ENCODE data around the gene GPC6. TPM values are rescaled to one million over a fixed set of nuclear protein-coding genes. Genes with fewer than 3 reads are reported as not detected.

GPC6 gene
- total and polyA plus RNA-seq, 2 donors (not counting 1 experiment from before 2014, with no cell fraction given), result not detected

GRCh38 chr13:93289053-93289452 lies 62.4 kb downstream of the GPC6 start:
- intact Hi-C loops (cut with micrococcal nuclease), result no loop called here
- CTCF ChIA-PET, result no interaction called here
- Histone ChIP-seq H3K36me3 (replicated peaks in 1 of 2; ENCODE audit: control extremely low read depth in 1 of 2, control insufficient read depth in 1 of 2, extremely low read depth in 1 of 2, insufficient read depth in 2 of 2, low read length in 1 of 2) (no peaks in the 10 kb centered on the region), H4K20me1 (ENCODE audit: control insufficient read depth, insufficient read depth, low read length, poor library complexity, severe bottlenecking) (no peaks in the 10 kb centered on the region), H3K27me3 (replicated peaks in 1 of 4; ENCODE audit: control extremely low read depth in 1 of 4, control insufficient read depth in 3 of 4, insufficient read depth in 4 of 4, low read length in 3 of 4) (no peaks in the 10 kb centered on the region), H3K9me3 (ENCODE audit: control extremely low read depth in 1 of 3, control insufficient read depth in 2 of 3, insufficient read depth in 1 of 3, low read length in 2 of 3) (no peaks in the 10 kb centered on the region), H3K4me3 (ENCODE audit: control extremely low read depth in 1 of 5, extremely low read depth in 1 of 5, insufficient read depth in 1 of 5, low read depth in 2 of 5, low read length in 4 of 5) (no peak overlapping the region), H3K27ac (ENCODE audit: low read length in 2 of 2) (no peak overlapping the region), H2AFZ (ENCODE audit: insufficient read depth, low read depth, low read length, poor library complexity, severe bottlenecking) (no peak overlapping the region), H3K79me2 (ENCODE audit: control insufficient read depth, insufficient read depth, low read length) (no peaks in the 10 kb centered on the region), H3K4me1 (ENCODE audit: control insufficient read depth in 2 of 2, insufficient read depth in 2 of 2, low read length in 2 of 2) (no peaks in the 10 kb centered on the region), H3K4me2 (replicated peaks; ENCODE audit: low read depth, low read length, poor library complexity, severe bottlenecking) (no peak overlapping the region), H3K9ac (ENCODE audit: low read length) (no peak overlapping the region)
- no peak overlapping the region for H3K27ac Mint-ChIP-seq
- WGBS (ENCODE audit: insufficient coverage), result 100% methylated on average over 1 of the region's 4 CpGs
- H3K27me3 Mint-ChIP-seq, result no peaks in the 10 kb centered on the region
- POLR2A ChIA-PET, result no interaction called here
- H3K4me1 Mint-ChIP-seq, result no peaks in the 10 kb centered on the region
- TF ChIP-seq, protein P1, sequence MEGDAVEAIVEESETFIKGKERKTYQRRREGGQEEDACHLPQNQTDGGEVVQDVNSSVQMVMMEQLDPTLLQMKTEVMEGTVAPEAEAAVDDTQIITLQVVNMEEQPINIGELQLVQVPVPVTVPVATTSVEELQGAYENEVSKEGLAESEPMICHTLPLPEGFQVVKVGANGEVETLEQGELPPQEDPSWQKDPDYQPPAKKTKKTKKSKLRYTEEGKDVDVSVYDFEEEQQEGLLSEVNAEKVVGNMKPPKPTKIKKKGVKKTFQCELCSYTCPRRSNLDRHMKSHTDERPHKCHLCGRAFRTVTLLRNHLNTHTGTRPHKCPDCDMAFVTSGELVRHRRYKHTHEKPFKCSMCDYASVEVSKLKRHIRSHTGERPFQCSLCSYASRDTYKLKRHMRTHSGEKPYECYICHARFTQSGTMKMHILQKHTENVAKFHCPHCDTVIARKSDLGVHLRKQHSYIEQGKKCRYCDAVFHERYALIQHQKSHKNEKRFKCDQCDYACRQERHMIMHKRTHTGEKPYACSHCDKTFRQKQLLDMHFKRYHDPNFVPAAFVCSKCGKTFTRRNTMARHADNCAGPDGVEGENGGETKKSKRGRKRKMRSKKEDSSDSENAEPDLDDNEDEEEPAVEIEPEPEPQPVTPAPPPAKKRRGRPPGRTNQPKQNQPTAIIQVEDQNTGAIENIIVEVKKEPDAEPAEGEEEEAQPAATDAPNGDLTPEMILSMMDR (IDR thresholded peaks at IDR 0.05), result no peak
- TF ChIP-seq EZH2 (IDR thresholded peaks at IDR 0.05; ENCODE audit: borderline replicate concordance, insufficient read depth, low read depth, low read length, poor library complexity, severe bottlenecking), result no peak
- ATAC-seq (ENCODE audit: low read depth) (no peak), DNase-seq (no peak)
- no peaks in the 10 kb centered on the region for H3K9me3 Mint-ChIP-seq (ENCODE audit: insufficient read depth)
- no peak overlapping the region for H3K4me3 Mint-ChIP-seq

GRCh38 chr13:93289842-93290241 lies 63.2 kb downstream of the GPC6 start:
- intact Hi-C loops (cut with micrococcal nuclease), result no loop called here
- H3K27me3 ChIP-seq (replicated peaks in 1 of 4; ENCODE audit: control extremely low read depth in 1 of 4, control insufficient read depth in 3 of 4, insufficient read depth in 4 of 4, low read length in 3 of 4), result no peaks in the 10 kb centered on the region
- no CpG with 5 or more reads among the region's 1 CpG for WGBS (ENCODE audit: insufficient coverage)

More at GRCh38 chr13:93289842-93290241, 63.2 kb downstream of the GPC6 start:
- no peaks in the 10 kb centered on the region for H3K4me1 Mint-ChIP-seq
- Histone ChIP-seq H4K20me1 (ENCODE audit: control insufficient read depth, insufficient read depth, low read length, poor library complexity, severe bottlenecking) (no peaks in the 10 kb centered on the region), H3K4me2 (replicated peaks; ENCODE audit: low read depth, low read length, poor library complexity, severe bottlenecking) (no peak overlapping the region), H3K9ac (ENCODE audit: low read length) (no peak overlapping the region), H3K9me3 (ENCODE audit: control extremely low read depth in 1 of 3, control insufficient read depth in 2 of 3, insufficient read depth in 1 of 3, low read length in 2 of 3) (no peaks in the 10 kb centered on the region), H3K79me2 (ENCODE audit: control insufficient read depth, insufficient read depth, low read length) (no peaks in the 10 kb centered on the region), H3K36me3 (replicated peaks in 1 of 2; ENCODE audit: control extremely low read depth in 1 of 2, control insufficient read depth in 1 of 2, extremely low read depth in 1 of 2, insufficient read depth in 2 of 2, low read length in 1 of 2) (no peaks in the 10 kb centered on the region), H3K27ac (ENCODE audit: low read length in 2 of 2) (no peak overlapping the region), H3K4me1 (ENCODE audit: control insufficient read depth in 2 of 2, insufficient read depth in 2 of 2, low read length in 2 of 2) (no peaks in the 10 kb centered on the region), H2AFZ (ENCODE audit: insufficient read depth, low read depth, low read length, poor library complexity, severe bottlenecking) (no peak overlapping the region), H3K4me3 (ENCODE audit: control extremely low read depth in 1 of 5, extremely low read depth in 1 of 5, insufficient read depth in 1 of 5, low read depth in 2 of 5, low read length in 4 of 5) (no peak overlapping the region)
- no peak overlapping the region for H3K27ac Mint-ChIP-seq
- DNase-seq, result no peak
- no peaks in the 10 kb centered on the region for H3K9me3 Mint-ChIP-seq (ENCODE audit: insufficient read depth)
- ATAC-seq (ENCODE audit: low read depth), result no peak
- TF ChIP-seq EZH2 (IDR thresholded peaks at IDR 0.05; ENCODE audit: borderline replicate concordance, insufficient read depth, low read depth, low read length, poor library complexity, severe bottlenecking), result no peak
- TF ChIP-seq, protein P1 (IDR thresholded peaks at IDR 0.05), result no peak
- ChIA-PET POLR2A (no interaction called here), CTCF (no interaction called here)
- no peak overlapping the region for H3K4me3 Mint-ChIP-seq
- no peaks in the 10 kb centered on the region for H3K27me3 Mint-ChIP-seq

Measured in B cell (primary cell).